ENCODE results near the gene CBX8. TPM values are rescaled to one million over a fixed set of nuclear protein-coding genes. Genes with fewer than 3 reads are reported as not detected.

The CBX8 gene
- total RNA-seq, 1 donor from 2014 or later: 7.5 TPM

- TF ChIP-seq CTCF (IDR thresholded peaks at IDR 0.05; ENCODE audit: borderline replicate concordance): no peak
- Histone ChIP-seq H3K27me3 (ENCODE audit: low read depth) (peaks cover 20% of the 10 kb centered on the region), H3K4me1 (peaks cover 84% of the 10 kb centered on the region), H3K4me3 (peak overlapping the region; percentile 92), H3K36me3 (peaks cover 30% of the 10 kb centered on the region), H3K9me3 (replicated peaks) (no peaks in the 10 kb centered on the region), H3K27ac (replicated peaks) (peak overlapping the region; percentile 95)
- intact Hi-C loops (cut with micrococcal nuclease): no loop called here
- no peak for DNase-seq
These were observed 39.7 kb upstream of the CBX8 start for GRCh38 chr17:79836510-79836971.

GRCh38 chr17:79835953-79836509, 39.2 kb upstream of the CBX8 start:
- peaks cover 84% of the 10 kb centered on the region for H3K4me1 ChIP-seq
- intact Hi-C loops (cut with micrococcal nuclease): no loop called here
- peak overlapping the region; percentile 92 for H3K4me3 ChIP-seq
- TF ChIP-seq CTCF (IDR thresholded peaks at IDR 0.05; ENCODE audit: borderline replicate concordance): no peak
- peaks cover 30% of the 10 kb centered on the region for H3K36me3 ChIP-seq
- no peaks in the 10 kb centered on the region for H3K9me3 ChIP-seq (replicated peaks)
- peaks cover 15% of the 10 kb centered on the region for H3K27me3 ChIP-seq (ENCODE audit: low read depth)
- peak overlapping the region; percentile 95 for H3K27ac ChIP-seq (replicated peaks)
- no peak for DNase-seq

GRCh38 chr17:79835470-79835899, 38.6 kb upstream of the CBX8 start:
- no peak for TF ChIP-seq CTCF (IDR thresholded peaks at IDR 0.05; ENCODE audit: borderline replicate concordance)
- H3K27me3 ChIP-seq (ENCODE audit: low read depth): peaks cover 10% of the 10 kb centered on the region
- H3K36me3 ChIP-seq: peaks cover 30% of the 10 kb centered on the region
- no peak for DNase-seq
- H3K9me3 ChIP-seq (replicated peaks): no peaks in the 10 kb centered on the region
- H3K27ac ChIP-seq (replicated peaks): no peak overlapping the region
- no peak overlapping the region for H3K4me3 ChIP-seq
- intact Hi-C loops (cut with micrococcal nuclease): no loop called here
- H3K4me1 ChIP-seq: peaks cover 84% of the 10 kb centered on the region

- TF ChIP-seq CTCF (IDR thresholded peaks at IDR 0.05; ENCODE audit: borderline replicate concordance): peak; percentile 64
- intact Hi-C loops (cut with micrococcal nuclease): no loop called here
- Histone ChIP-seq H3K9me3 (replicated peaks) (no peaks in the 10 kb centered on the region), H3K4me1 (peaks cover 80% of the 10 kb centered on the region), H3K36me3 (peaks cover 30% of the 10 kb centered on the region), H3K27me3 (ENCODE audit: low read depth) (peaks cover 3% of the 10 kb centered on the region), H3K27ac (replicated peaks) (no peak overlapping the region), H3K4me3 (no peak overlapping the region)
- no peak for DNase-seq
These were observed 37.9 kb upstream of the CBX8 start for GRCh38 chr17:79834565-79835469.

- peak overlapping the region; percentile 17 for H3K4me3 ChIP-seq
- H3K9me3 ChIP-seq (replicated peaks): no peaks in the 10 kb centered on the region
- intact Hi-C loops (cut with micrococcal nuclease): no loop called here
- H3K36me3 ChIP-seq: peaks cover 30% of the 10 kb centered on the region
- DNase-seq: no peak
- no peaks in the 10 kb centered on the region for H3K27me3 ChIP-seq (ENCODE audit: low read depth)
- no peak overlapping the region for H3K27ac ChIP-seq (replicated peaks)
- TF ChIP-seq CTCF (IDR thresholded peaks at IDR 0.05; ENCODE audit: borderline replicate concordance): no peak
- peaks cover 84% of the 10 kb centered on the region for H3K4me1 ChIP-seq
These were observed 37.1 kb upstream of the CBX8 start for GRCh38 chr17:79833744-79834564.

Measured in left ventricle myocardium inferior (tissue), 1 donor.